Activated naive CD4-positive, alpha-beta T cell treated with Interleukin-2 at 50 U/mL for 16 hours (primary cell): Measurements from ENCODE around the gene ATF7.
"Not testable (repeated sequence)": the region's sequence is repeated elsewhere in the genome, so short reads cannot be mapped to it uniquely, and the experiment has no call there.

Source experiments
- DNase-seq: peaks from one replicate; pipeline ENCODE4 v3.0.0-alpha.2; 2020

Gene ATF7

DNA sequence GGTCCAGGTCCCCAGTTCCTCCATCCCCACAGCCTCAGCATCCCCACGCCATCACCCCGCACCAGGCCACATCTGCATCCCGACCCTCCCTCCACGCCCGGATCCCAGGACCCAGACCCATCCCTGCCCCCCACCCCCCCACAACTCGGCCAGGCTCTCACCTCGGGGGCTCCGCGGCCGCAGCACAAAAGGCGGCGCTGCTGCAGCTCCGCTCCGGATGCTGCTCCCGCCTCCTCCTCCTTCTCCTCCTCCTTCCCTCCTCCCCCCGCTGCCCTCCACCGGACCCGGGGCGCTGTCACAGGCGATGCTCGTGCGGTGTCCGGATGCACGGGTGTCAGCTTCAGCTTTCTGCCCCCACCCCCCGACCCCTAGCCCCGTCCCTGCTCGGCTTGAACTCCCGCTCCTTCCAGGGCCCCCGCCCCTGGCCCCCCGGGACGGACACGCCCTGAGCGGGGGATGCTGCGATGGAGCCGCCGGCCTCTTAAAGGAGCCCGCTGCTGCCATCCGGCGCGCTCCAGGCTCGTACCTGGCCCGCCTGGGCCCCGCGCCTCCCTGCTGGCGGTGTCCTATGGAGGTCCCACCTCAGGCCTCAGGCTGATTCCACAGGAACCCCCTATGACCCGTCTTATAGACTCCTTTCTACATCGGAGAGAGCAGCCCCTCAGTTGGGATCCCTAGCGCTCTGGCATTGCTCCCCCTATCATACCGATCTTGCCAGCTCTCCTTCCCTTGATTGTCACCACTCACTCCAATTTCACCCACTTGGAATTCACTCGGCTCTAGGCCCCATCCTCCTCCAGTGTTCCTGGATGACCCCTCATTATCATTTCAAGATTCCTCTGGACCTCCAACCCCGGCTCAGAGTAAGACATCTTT is 126.7 kb downstream of the ATF7 start, which contains the start of gene MAP3K12:
MAP3K12 (minus strand) TSS at position 193 of the 876 bp plus-strand sequence. CDS start 12,067 bp downstream, outside the sequence.
- DNase-seq = peak; percentile 62

DNA sequence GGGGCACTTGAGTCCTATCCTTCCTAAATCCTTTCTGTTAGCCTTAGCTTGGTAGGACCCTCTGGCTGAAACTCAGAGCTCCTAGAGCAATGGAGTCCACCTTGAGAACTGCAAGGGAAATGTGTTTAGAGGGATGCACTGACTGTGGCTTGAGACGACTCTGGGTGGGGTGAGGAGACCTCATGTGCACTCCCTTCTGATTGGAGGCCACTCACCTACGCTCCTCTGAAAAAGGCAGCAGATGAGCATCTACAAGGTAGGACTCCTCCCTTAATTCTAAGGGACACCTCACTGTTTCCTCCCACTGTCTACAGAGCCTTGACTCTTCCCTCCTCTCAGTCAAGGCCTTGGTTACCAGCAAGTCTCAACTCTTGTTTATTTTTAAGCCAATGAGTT is 127.9 kb downstream of the ATF7 start:
- no peak for DNase-seq

DNA sequence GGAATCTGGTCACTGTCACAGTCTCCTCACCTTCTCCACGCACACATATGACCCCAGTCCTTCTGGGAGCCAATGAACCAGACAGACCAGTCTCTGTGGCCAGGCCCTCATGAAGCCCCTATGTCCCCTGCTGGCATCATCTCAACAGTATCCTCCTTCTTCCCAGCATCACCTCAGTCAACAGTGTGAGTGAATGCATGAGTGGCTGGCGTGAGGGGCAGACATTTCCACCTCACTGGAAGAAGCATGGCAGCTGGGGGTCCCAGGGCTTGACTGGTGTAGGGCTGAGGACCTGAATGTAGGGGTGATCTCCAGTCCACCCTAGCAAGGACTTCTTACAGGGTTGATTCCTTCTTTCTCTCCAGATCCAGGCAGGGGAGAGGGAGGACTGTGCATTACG is 128.7 kb downstream of the ATF7 start:
- no peak for DNase-seq

DNA sequence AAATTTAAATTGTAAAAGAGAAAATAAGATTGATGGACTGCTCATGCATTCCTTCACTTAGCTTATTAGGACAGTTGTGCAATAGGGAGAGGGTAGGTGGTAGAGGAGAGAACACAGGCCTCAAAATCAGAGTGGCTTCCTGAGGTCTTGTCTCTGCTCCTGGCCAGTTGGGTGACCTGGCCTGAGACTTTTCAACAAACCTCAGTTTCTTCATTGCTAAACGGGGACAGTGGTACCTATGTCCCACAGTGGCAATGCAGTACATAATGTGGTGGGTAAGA is 129.5 kb downstream of the ATF7 start:
- DNase-seq = no peak

DNA sequence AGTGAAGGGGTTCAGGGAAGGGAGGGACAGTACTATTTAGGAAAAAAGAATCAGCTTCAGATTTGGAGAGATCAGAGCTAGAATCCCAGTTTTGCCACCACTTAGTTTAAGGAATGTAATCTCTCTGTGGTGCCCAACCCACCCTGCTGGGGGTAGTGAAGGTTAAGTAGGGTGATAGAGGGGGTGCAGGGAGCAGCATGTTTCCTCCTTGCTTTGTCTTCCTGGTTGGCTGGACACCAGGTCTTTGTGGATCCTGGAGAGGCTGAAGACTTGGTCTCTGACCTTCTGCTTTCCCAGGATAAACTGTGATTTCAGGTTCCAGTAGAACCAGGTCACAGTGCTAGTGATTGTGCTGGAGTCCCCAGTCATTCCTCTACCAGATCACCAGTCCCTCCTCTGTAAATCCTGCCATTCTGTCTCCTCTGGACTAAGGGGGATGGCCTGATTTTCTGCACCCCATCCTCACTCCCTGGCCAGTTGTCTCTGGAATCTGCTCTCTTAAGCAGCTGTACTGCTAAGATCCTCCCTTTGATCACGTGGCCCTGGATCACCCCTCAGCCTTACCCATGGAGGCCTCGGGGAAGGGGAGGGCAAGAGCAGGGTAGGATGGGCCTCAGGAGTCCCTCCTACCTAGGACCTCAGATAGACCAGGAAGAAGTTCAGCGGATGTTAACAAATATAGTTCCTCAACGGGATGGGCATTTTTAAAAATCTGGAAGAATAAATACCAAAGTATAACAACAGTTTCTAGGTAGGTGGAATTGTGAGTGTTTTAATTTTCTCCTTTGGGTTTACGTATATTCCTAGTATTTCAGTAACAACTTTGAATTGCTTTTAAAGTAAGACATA is 130.1 kb downstream of the ATF7 start:
- DNase-seq = no peak

DNA sequence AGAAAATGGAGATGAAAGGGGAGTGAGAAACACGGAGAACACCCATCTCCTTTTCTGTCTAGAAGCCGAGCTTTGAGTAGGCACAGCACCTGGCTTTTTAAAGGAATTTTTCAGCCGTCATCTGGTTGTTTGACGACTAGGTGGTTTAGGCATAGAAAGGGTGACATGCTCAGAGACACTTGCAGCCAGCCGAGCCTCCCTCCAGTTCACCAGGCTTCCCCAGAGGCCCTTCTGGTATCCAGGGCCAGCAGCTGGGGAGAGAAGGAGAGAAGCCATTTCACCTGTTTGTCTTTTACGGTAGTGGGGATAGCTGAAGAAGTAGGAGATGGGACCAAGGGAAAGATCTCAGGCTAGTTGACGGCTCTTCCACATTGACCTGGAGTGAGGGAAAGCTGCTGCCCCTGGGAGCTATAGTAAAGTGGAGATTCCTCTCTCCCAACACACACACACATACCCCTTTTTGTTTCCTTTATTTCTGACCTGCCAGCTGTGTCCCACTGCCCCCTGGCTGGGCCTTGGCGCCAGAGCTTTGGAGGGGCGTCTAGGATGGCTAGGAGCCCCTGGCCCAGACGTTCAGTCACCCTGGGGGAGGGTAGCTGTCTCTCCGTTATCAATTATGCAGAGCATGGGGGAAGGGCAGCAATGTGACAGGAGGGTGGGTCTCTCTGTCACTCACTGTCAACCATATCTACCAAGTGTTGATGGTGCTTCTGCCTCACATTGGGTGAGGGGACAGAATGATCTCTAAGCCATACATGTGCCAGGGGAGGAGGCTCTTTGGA is 132.4 kb downstream of the ATF7 start:
- no peak for DNase-seq

DNA sequence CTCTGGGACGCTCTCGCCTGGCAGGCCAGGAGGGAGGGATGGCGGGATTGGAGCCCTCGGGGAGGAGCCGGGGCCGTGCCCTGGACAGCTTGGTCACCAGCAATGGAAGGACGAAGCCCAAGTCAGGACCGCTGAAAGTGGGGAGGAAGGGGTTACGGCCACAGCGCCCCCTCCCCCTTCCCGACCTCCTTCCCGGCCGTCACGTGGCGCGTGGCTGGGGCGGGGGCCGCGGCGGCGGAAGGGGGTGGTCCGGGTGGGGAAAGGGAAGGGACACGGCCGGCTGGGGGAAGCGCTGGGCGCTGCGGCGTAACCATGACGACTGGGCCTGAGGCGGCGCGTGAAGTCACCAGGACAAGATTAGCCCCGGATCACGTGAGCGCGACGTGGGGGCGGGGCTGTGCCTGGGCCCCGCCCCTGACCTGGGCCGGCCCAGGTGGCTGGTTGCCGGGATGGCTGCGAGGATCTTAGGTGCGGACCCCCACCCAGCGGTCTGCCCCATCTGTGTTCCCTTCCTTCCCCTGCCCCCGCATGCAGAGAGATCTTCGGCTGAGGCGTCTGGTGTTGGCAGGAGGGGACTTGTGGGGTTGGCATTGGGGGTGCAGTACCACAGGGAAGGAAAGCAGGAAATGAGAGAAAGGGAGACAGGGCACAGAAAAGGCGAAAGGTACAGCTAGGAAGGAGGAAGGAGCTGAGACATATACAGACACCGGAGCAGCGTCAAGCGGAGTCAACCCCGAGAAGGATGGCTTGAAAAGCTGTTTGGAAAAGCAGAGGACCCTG is 133.2 kb downstream of the ATF7 start:
- DNase-seq = peak; percentile 87

DNA sequence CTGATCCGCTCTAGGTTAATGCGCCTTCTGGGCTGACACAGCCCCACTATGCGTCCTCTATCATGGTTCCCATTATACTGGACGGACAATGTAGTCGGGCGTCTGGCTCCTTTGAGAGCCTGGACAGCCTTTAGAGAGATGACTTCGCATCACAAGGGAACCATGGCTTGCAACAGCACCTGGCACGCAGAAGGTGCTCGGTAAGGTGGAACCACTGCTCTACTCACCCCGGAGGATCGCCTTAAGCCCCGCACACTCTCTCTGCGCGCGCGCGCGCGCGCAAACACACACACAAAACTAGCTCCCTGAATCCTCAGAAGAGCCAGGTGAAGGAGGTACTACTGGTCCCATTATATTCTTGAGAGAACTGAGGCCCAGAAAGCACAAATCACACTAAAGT is 134.0 kb downstream of the ATF7 start:
- no peak for DNase-seq

DNA sequence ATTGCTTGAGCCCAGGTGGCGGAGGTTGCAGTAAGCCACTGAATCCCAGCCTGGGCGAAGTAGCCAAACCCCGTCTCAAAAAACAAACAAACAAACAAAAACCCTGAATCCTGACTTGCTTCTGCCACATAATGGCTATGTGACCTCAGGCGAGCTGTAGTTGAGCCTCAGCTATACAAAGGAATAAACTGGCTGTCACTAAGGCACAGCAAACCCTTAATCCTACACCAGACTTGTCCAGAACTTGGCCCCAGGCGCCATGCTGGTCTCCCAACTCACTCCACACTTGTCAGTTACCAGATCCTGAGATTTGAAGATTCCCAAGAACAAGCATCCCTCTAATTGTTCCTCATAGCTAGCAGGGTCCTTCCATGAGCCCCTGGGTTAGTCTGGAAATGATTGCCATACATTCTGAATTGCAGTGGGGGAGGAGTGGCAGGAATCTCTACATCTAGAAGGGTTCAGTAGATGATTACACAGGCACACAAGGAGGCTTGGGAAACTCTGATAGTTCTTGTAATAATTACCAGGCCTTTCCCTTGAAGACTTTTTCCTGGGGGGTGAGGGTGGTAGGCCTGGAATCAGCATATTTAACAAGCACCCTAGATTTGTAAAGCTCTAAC is 136.8 kb downstream of the ATF7 start:
- no peak for DNase-seq

DNA sequence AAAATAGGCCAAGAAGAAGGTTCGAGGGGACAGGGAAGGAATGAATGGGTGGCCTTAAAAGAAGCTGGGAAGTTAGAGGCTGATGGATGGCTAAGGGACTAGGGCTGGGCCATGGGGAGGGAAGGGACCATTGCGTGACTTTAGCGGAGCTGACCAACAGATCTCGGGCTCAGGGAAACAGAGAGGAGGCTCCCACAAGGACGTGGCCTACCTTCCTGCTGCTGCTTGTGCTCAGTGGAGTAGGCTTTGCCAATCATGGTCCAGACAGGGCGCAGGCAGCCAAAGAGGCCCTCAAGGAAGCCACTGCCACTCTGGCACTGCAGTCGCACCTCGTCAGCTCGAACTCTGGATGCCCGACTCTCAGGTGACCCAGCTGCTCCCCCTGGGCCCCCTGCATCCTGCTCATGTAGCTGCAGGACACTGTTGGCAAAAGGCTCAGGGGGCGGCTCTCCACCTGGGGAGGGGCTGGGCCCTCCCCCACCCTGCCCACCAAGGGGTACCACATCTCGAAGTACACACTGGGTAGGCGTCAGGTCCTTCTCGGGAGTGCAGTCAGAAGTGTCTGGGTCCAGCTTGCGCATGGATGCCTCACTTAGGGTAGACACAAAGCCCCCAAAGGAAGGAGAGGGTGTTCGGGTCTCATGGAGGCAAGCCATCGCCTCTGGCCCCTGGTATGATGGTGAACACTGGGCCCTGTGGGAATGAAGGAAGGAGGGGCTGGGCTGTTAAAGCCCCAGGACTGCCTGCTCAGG is 139.3 kb downstream of the ATF7 start:
- no peak for DNase-seq

DNA sequence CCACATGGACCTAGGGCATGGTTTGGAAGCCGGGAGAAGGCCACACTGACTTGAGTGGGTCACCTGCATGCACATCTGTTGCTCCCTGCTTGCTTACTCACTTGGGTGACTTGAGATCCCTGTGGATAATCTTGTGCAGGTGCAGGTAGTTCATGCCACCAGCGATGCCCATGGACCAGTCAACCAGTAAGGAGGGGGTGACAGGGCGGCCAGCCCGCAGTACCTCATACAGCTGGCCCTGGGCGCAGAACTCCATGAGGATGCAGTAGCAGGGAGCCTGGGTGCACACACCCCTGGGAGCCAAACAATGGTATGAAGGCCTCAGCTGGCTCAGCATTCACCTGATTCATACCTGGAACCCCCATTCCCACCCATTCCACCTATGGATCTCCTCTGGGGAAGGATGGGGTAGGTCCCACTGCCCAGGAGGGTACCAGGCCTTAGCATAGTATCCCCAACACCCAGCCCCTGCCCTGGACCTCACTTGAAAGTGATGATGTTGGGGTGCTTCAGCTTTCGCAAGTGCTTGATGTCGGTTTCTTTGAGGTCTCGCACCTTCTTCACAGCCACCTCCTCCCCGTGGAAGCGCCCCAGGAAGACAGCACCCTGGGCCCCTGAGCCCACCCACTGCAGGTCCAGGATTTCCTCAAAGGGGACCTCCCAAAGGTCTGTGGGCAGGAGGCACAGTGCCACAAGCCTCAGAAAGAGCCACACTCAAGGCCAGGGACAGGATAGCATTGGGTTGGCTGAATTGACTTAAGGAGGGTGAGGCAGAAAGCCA is 140.0 kb downstream of the ATF7 start:
- DNase-seq = no peak

DNA sequence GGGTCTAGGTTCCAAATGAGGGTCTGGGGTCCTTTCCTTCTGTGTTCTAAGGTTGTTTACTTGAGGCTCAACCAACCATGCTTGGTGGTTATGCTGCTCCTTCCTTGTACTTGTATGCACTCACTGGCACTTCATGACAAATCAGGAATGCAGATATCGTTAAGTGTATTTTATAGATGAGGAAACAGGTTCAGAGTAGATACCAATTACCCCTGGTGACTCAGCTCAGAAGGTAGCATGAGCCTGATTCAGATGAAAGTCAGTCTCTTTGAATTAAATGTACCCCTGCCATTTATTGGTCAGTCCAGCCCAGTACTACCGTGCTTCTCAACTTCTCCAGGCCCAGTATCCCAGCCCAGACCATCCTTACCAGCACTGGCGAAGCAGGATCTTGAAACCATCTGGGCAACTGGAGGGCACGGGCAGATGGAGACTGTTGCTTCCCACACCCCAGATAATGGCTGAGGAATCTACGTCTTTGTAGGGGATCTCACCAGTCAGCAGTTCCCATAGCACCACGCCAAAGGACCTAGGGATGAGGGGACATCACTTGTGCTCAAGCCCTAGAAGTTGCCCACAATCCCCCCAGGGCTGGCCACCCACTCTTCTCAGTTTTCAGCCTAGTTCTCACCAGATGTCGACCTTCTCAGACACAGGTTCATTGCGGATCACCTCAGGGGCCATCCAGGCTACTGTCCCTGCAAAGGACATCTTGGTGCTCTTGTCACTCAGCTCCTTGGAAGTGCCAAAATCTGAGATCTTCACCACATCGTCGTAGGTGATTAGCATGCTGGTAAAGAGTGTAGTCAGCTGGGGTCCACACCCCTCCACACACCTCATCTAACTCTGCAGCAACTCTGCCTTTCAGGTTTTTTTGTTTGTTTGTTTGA is 141.3 kb downstream of the ATF7 start:
- no peak for DNase-seq

DNA sequence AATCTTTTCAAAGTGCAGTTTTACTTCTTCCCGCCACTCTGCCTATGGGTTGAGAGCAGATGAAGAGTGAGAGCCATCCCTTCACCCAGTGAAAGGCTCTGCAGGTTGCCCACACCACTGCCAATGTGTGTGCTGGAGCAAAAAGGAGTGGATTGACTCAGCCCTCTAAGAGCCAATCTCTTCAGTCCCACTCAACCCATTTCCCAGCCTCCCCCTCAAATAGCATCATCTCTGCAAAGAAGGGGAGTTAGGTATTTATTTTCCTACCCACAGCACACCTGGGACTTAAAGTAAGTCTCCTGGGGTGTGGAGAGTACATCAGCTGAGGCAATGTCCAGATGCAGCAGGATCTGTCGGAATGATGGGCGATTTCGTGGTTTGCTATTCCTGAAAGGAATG is 142.2 kb downstream of the ATF7 start:
- no peak for DNase-seq

DNA sequence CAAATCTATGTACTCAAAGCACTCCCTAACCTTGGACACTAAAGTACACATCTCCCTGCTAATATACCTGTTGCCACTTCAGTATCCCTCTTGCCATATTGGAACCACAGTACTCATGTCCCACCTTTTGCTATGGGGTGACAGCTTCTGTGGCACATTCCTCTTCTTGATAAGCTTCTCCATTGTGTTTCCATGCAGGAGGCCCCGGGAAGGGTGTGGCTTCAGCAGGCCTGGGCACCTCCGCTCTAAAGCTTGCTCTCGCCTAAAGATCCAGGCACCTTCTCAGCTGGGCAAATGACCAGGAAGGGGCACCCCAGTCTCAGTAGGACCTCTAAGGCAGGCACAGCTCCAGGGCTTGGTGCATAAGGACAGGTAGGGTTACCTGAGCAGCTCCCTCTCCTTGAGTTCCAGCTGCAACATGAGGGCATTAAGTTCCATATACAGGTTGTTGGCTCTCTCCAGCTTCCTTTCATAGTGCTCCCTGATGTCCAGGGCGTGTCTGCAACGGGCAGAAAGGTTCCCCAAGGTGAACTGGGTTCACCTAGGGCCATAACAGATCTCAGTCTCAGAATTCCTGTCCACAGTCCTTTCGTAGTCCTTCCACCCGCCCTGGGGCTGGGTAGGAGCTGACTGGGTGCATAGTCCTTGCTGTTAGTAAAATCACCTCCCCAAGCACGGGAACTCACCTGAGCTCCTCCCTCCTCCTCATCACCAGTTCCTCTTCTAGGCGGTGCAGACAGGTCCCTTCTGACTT is 142.8 kb downstream of the ATF7 start:
- DNase-seq = no peak

DNA sequence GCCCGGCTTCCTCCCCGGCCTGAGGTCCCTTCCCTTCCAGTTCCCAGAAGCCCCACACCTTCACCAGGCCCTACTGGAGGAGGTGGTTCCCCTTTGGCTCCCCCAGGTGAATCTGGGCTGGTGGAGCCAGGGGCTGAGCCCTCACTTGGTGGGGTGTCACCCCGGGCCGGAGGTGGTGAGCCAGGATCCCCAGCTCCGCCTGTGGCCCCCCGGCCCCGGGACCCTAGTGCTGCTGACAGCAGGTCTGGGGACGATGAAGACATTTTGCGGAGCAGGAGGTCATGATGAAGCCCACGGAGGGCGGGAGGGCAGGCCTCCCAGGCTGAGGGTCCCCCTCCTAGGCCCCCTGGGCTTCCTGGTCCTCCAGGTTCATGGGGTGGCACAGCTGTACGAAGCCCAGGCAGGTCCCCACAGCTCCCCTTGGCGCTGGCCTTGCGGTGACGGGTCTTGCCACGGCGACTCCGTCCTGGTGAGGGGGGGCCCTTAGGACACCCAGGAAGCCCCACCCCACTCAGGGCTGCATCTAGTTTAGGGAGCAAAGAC is 143.5 kb downstream of the ATF7 start:
- no peak for DNase-seq

DNA sequence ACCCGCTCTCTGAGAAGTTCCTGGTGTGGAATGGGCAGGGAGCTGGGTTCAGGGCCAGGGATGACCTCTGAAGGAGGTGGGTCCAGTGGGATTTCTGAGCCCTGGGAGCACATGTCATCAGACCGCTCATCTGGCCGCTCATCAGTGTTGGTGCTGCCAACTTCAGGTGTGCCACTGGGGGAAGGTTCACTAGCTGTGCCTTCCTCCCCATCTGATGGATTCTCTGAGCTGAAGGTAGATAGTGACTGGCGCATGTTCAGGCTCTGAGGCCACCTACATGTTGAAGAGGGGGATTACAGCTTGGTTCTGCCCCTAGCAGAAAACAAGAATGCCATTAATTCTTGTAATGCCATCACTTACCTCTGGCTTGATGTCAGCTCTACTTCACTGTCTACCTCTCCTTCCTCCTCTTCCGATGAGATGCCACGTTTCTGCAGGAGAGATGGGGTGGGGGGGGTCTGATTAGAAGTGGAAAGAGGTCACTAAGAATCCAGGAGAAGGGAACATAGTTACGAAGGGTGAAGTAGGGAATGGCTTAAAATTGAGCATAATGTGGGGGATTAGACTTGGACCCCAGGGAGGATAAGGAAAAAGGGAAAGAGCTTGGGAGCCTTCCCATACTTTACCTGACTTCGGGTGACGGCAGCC is 144.1 kb downstream of the ATF7 start:
- no peak for DNase-seq

DNA sequence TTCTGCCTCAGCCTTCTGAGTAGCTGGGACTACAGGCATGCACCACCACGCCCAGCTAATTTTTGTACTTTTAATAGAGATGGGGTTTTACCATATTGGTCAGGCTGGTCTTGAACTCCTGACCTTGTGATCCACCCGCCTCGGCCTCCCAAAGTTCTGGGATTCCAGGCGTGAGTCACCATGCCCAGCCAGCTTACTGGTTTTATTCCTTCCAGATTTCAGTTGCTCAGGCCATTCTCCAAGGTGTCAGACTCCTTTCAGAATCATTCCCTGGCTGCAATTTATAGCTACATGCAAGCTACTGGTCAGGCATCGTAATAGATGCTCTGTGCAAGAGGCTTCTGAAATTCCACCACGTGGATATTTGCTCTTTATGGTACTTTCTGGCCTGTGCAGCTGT is 144.7 kb downstream of the ATF7 start:
- not testable (repeated sequence) for DNase-seq
